K562 (cell line): ENCODE results near the gene PTHLH. TPM values are rescaled to one million over a fixed set of nuclear protein-coding genes. Genes with fewer than 3 reads are reported as not detected.
A peak's percentile ranks its signal among the peaks of the same experiment; 100 is the strongest.

ENCODE experiments used
- CBFA2T3 ChIP-seq: fragments of 450-650 bp; IDR thresholded peaks from 2 replicates; pipeline ENCODE4 v1.6.1; 2017
- CCNT2 ChIP-seq: IDR thresholded peaks from 2 replicates; pipeline ENCODE4 v1.6.1; 2011; ENCODE audit warnings: borderline replicate concordance, low read depth, mild to moderate bottlenecking, moderate library complexity, mixed read lengths, low read length; ENCODE audit not compliant: insufficient read length; ENCODE audit errors: extremely low read depth
- CXXC5 ChIP-seq: fragments of 250-450 bp; sonication (Bioruptor Pico); IDR thresholded peaks from 2 replicates; pipeline ENCODE4 v1.8.0; 2022; ENCODE audit warnings: inconsistent platforms, mild to moderate bottlenecking, moderate library complexity
- DPF2 ChIP-seq: fragments of 450-650 bp; IDR thresholded peaks from 2 replicates; pipeline ENCODE4 v1.6.1; 2016
- E2F4 ChIP-seq: sonication (generic); formaldehyde crosslinking; IDR thresholded peaks from 2 replicates; pipeline ENCODE4 v1.8.0; 2022; ENCODE audit warnings: mild to moderate bottlenecking, low read depth, missing genetic modification reagents
- FOS ChIP-seq: IDR thresholded peaks from 3 replicates; pipeline ENCODE4 v1.6.1; 2011; ENCODE audit not compliant: insufficient read length; ENCODE audit errors: extremely low read depth
- JUN ChIP-seq, 2 experiments: sonication (generic) in 1 of 2; formaldehyde crosslinking in 1 of 2; IDR thresholded peaks; 2 replicates each; pipeline versions ENCODE4 v1.6.1 to v1.8.0; 2012 to 2022; ENCODE audit warnings: borderline replicate concordance in 2 of 2, mild to moderate bottlenecking in 2 of 2, improper control_type of control experiment in 1 of 2, low read depth in 1 of 2, low read length in 1 of 2, missing genetic modification reagents in 1 of 2
- JUND ChIP-seq, 2 experiments: IDR thresholded peaks; 2 replicates in 1 of 2; 3 replicates in 1 of 2; pipeline ENCODE4 v1.6.1; 2011; ENCODE audit warnings: borderline replicate concordance in 2 of 2, low read depth in 2 of 2, low read length in 2 of 2, improper control_type of control experiment in 1 of 2, missing biosample characterization in 1 of 2, missing genetic modification characterization in 1 of 2, missing genetic modification reagents in 1 of 2
- KAT2B ChIP-seq: IDR thresholded peaks from one replicate; pipeline ENCODE4 v1.6.1; 2012; ENCODE audit warnings: low read depth, mild to moderate bottlenecking, control low read depth, inconsistent platforms, low read length, moderate library complexity
- MAFG ChIP-seq: fragments of 450-650 bp; conservative IDR thresholded peaks from 2 replicates; pipeline ENCODE4 v1.6.1; 2016; ENCODE audit warnings: missing genetic modification characterization, missing compliant biosample characterization
- NEUROD1 ChIP-seq: fragments of 150-350 bp; IDR thresholded peaks from 2 replicates; pipeline ENCODE4 v1.6.1; 2014; ENCODE audit warnings: borderline replicate concordance, low read length, low read depth; ENCODE audit not compliant: partially characterized antibody
- NFATC3 ChIP-seq: fragments of 450-650 bp; IDR thresholded peaks from 2 replicates; pipeline ENCODE4 v1.6.1; 2017; ENCODE audit warnings: mild to moderate bottlenecking
- SMARCB1 ChIP-seq: IDR thresholded peaks from 2 replicates; pipeline ENCODE4 v1.6.1; 2011; ENCODE audit warnings: improper control_type of control experiment, low read depth; ENCODE audit not compliant: insufficient read length
- TAF7 ChIP-seq: fragments of 450-650 bp; IDR thresholded peaks from 2 replicates; pipeline ENCODE4 v1.6.1; 2016; ENCODE audit warnings: missing genetic modification characterization, missing compliant biosample characterization
- TBL1XR1 ChIP-seq, 2 experiments: IDR thresholded peaks; 2 replicates each; pipeline ENCODE4 v1.6.1; 2012; ENCODE audit warnings: improper control_type of control experiment in 2 of 2, low read length in 2 of 2, mild to moderate bottlenecking in 1 of 2
- polyA plus RNA-seq, 8 experiments: library from polyadenylated mRNA; depleted of rRNA in 4 of 8; stranded (reverse) in 5 of 8; unstranded in 3 of 8; fragments of >200 nt; fragmentation: Nextera tagmentation in 2 of 8; fragmentation: Illumina TruSeq in 1 of 8; extraction: Ambion mirVana in 2 of 8; extraction: Trizol in 1 of 8; gene quantifications; 2 replicates each; pipeline versions ENCODE4 v1.2.1 to v1.2.3, GENCODE V29; 2011 to 2014; ENCODE audit warnings: inconsistent platforms in 1 of 8, missing spikeins in 1 of 8
- total RNA-seq, 7 experiments: library from RNA; depleted of rRNA in 6 of 7; stranded (reverse); fragments of >200 nt in 6 of 7; fragmentation: Illumina TruSeq in 2 of 7; extraction: Trizol in 2 of 7; gene quantifications; 2 replicates each; pipeline versions ENCODE4 v1.2.1 to v1.2.3, GENCODE V29; 2011 to 2021; ENCODE audit warnings: low replicate concordance in 1 of 7
- TF ChIP-seq, protein P1 (sequence below), 2 experiments: IDR thresholded peaks; 2 replicates each; pipeline ENCODE4 v1.6.1; 2011; ENCODE audit warnings: borderline replicate concordance in 1 of 2, control low read depth in 1 of 2, low read depth in 1 of 2, low read length in 1 of 2, mild to moderate bottlenecking in 1 of 2, mixed read lengths in 1 of 2, moderate library complexity in 1 of 2; ENCODE audit not compliant: insufficient read depth in 1 of 2, insufficient read length in 1 of 2, poor library complexity in 1 of 2, severe bottlenecking in 1 of 2; ENCODE audit errors: extremely low read depth in 1 of 2
- TF ChIP-seq, protein P2 (sequence below): IDR thresholded peaks from 2 replicates; pipeline ENCODE4 v1.6.1; 2011; ENCODE audit not compliant: insufficient read length; ENCODE audit errors: extremely low read depth
- TF ChIP-seq, protein P3 (sequence below): sonication (generic); formaldehyde crosslinking; IDR thresholded peaks from 2 replicates; pipeline ENCODE4 v1.8.0; 2023; ENCODE audit warnings: mild to moderate bottlenecking, missing genetic modification reagents
- TF ChIP-seq, protein P4 (sequence below), 2 experiments: fragments of 450-650 bp in 1 of 2; sonication (generic) in 1 of 2; formaldehyde crosslinking in 1 of 2; IDR thresholded peaks in 1 of 2; conservative IDR thresholded peaks in 1 of 2; 2 replicates each; pipeline versions ENCODE4 v1.6.1 to v1.8.1; 2016 to 2023; ENCODE audit warnings: mild to moderate bottlenecking in 2 of 2, moderate library complexity in 2 of 2, inconsistent platforms in 1 of 2, missing genetic modification reagents in 1 of 2

The PTHLH gene
- total and polyA plus RNA-seq, 9 of the 15 experiments (the other 6 are each of a cell fraction or from before 2014, with no cell fraction given): 0.14 to 2.5 (median 0.74) TPM

- TF ChIP-seq KAT2B (no peak), TAF7 (no peak), FOS (peak; percentile 47), CCNT2 (peak; percentile 28), CBFA2T3 (peak; percentile 14; the same call in 1 of the 2 replicates), E2F4 (CRISPR knock-in tag) (no peak), JUND (IDR thresholded peaks at IDR 0.05; ENCODE audit: borderline replicate concordance, low read depth, low read length) (peak; percentile 94), JUND (tag; IDR thresholded peaks at IDR 0.05; ENCODE audit: borderline replicate concordance, low read depth, low read length) (peak; percentile 93), MAFG (tag) (peak; percentile 66), NEUROD1 (no peak), NFATC3 (no peak), SMARCB1 (no peak), CXXC5 (no peak), TBL1XR1 (IDR thresholded peaks at IDR 0.05; ENCODE audit: low read length in 2 of 2) (0 out of 4 replicates have a peak, but pooled peaks of 1 of the 2 experiments have one; percentile 16), JUN (IDR thresholded peaks at IDR 0.05; ENCODE audit: borderline replicate concordance, low read depth, low read length) (peak; percentile 83), JUN (CRISPR knock-in tag; IDR thresholded peaks at IDR 0.05; ENCODE audit: borderline replicate concordance) (no peak), DPF2 (peak; percentile 63)
- TF ChIP-seq, protein P1, sequence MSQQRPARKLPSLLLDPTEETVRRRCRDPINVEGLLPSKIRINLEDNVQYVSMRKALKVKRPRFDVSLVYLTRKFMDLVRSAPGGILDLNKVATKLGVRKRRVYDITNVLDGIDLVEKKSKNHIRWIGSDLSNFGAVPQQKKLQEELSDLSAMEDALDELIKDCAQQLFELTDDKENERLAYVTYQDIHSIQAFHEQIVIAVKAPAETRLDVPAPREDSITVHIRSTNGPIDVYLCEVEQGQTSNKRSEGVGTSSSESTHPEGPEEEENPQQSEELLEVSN (IDR thresholded peaks at IDR 0.05; ENCODE audit: borderline replicate concordance in 1 of 2, extremely low read depth in 1 of 2, insufficient read depth in 1 of 2, insufficient read length in 1 of 2, low read depth in 1 of 2, low read length in 1 of 2, poor library complexity in 1 of 2, severe bottlenecking in 1 of 2): no peak
- TF ChIP-seq, protein P2, sequence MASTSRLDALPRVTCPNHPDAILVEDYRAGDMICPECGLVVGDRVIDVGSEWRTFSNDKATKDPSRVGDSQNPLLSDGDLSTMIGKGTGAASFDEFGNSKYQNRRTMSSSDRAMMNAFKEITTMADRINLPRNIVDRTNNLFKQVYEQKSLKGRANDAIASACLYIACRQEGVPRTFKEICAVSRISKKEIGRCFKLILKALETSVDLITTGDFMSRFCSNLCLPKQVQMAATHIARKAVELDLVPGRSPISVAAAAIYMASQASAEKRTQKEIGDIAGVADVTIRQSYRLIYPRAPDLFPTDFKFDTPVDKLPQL: no peak
- TF ChIP-seq, protein P3, sequence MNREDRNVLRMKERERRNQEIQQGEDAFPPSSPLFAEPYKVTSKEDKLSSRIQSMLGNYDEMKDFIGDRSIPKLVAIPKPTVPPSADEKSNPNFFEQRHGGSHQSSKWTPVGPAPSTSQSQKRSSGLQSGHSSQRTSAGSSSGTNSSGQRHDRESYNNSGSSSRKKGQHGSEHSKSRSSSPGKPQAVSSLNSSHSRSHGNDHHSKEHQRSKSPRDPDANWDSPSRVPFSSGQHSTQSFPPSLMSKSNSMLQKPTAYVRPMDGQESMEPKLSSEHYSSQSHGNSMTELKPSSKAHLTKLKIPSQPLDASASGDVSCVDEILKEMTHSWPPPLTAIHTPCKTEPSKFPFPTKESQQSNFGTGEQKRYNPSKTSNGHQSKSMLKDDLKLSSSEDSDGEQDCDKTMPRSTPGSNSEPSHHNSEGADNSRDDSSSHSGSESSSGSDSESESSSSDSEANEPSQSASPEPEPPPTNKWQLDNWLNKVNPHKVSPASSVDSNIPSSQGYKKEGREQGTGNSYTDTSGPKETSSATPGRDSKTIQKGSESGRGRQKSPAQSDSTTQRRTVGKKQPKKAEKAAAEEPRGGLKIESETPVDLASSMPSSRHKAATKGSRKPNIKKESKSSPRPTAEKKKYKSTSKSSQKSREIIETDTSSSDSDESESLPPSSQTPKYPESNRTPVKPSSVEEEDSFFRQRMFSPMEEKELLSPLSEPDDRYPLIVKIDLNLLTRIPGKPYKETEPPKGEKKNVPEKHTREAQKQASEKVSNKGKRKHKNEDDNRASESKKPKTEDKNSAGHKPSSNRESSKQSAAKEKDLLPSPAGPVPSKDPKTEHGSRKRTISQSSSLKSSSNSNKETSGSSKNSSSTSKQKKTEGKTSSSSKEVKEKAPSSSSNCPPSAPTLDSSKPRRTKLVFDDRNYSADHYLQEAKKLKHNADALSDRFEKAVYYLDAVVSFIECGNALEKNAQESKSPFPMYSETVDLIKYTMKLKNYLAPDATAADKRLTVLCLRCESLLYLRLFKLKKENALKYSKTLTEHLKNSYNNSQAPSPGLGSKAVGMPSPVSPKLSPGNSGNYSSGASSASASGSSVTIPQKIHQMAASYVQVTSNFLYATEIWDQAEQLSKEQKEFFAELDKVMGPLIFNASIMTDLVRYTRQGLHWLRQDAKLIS: no peak
- TF ChIP-seq, protein P4, sequence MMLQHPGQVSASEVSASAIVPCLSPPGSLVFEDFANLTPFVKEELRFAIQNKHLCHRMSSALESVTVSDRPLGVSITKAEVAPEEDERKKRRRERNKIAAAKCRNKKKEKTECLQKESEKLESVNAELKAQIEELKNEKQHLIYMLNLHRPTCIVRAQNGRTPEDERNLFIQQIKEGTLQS (IDR thresholded peaks at IDR 0.05): peak; percentile 94
- TF ChIP-seq, protein P4 (CRISPR knock-in tag; conservative IDR thresholded peaks at IDR 0.05): no peak
Observed at GRCh38 chr12:27966870-27967269, 5.7 kb downstream of the PTHLH start (continued).
